HG03342 (cell line): ENCODE data around the gene RERE.

Source experiments
- ATAC-seq: cut with Tn5 transposase; IDR thresholded peaks from one replicate; pipeline ENCODE4 v1.9.1; 2021; ENCODE audit warnings: mild to moderate bottlenecking, moderate library complexity; ENCODE audit not compliant: unreplicated experiment

RERE gene

GRCh38 chr1:8324176-8324810 is 493.1 kb downstream of the RERE start:
- no peak for ATAC-seq

DNA sequence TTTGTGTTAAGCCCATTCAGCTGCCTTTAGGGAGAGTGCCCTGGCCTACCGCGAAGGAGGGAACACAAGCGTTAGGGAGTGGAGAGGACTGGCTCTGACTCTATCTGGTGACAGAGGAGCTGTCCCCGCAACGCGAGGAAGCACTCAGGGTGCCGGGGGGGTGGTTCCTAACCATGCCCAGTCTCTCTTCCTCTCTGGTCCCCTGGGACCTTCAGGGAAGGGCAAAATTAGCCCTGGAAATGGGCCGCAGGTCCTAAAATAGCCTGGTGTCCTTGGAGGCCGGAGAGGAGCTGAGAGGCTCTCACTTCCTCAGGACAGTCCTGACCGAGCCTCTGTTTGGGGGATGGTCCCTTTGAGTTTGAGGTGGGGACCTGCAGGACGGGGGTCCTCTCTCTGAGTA is 493.7 kb downstream of the RERE start:
- no peak for ATAC-seq

DNA sequence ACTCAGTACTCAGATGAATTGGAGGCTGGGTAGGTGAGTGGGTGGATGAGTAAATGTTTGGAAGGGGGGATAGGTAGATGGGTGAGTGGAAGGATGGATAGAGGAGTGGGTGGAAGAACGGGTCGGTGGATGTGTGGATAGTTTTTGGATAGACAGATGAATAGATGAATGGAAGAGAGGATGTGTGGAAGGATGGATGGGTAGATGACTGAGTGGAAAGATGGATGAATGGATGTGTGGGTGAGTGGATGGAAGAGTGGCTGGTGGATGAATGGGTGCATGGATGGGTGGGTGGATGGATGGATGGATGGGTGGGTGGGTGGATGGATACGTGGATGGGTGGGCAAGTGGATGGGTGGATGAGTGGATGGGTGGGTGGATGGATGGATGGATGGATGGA is 495.8 kb downstream of the RERE start:
- no peak for ATAC-seq

GRCh38 chr1:8318436-8318835 is 499.0 kb downstream of the RERE start:
- no peak for ATAC-seq

DNA sequence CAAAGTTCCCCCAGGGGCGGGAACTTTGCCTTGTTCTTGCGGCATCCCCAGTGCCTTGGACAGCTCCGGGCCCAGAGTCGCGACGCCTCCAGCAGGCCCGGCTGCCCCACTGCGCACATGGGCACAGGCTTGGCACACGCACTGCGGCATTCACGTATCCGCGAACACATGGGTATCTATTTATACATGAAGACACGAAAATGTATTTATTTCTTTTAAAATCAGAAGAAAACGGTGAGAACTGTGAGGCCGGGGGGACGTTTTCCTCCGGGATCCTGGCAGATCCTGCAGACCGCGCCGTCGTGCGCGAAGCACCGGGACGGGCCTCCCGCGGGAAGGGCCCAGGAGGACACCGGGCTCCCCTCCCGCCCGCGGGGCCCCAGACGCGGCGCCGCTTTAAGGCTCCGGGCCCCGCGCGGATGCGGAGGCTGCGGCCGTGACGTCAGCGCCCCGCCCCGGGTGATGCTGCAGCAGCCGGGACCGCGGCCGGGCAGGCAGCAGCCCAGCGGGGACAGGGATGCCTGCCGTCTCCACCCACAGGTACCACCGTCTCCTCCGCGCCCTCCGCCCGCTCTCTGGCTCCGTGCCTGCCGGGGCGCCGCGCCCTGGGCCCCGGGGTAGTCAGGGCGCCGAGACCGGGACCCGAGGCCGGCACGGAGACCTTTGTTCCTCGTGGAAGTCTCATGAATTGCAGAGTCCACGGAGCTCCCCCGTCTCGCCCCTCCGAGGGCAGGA is 499.6 kb downstream of the RERE start, which contains the start of gene SLC45A1:
Gene SLC45A1, plus strand, starts transcription at position 468 of the 735 bp plus-strand sequence. CDS start 6,216 bp downstream, outside the sequence.
- ATAC-seq, result peak; percentile 43

DNA sequence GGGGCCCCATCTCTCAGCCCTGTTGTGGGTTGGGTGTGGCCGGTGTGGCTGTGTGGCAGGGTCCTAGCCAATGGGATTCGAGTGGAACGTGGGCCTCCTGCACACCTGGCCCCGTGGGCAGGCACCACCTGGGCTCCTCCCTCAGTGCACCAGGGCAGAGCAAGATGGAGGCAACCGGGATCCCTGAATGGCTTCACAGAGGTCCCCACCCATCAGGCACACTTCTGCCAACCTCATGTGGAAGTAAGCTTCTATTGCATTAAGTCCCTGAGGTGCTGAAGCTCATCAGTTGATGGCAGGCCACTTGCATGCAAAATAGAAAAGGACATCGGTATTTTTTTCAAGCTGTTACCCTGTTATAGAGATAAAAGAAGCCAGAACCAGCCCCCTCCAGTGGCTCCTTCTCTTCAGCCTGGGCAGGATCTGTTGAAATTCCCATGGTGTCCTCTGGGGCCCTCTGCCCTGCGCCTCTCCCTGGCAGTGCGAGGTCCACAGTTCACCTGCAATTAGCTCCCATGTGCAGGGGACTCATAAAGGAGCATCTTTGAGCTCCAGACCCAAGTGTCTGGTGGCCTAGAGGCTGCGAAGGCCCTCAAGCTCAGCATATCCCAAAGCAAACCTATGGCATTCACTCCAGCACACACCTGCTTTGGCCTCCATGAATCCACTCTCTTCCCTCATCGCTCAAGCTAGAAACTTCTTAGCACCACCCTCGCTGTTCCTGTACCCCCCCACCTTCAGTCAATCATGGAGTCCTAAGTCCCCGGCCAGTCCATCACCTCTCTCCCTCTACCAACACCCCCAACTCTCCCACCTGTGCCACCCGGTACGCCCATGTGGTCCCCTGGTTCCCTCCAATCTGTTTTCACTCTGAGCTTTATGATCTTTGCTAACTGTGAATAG is 501.6 kb downstream of the RERE start:
- no peak for ATAC-seq

GRCh38 chr1:8314346-8315280 is 502.8 kb downstream of the RERE start:
- ATAC-seq, result no peak

DNA sequence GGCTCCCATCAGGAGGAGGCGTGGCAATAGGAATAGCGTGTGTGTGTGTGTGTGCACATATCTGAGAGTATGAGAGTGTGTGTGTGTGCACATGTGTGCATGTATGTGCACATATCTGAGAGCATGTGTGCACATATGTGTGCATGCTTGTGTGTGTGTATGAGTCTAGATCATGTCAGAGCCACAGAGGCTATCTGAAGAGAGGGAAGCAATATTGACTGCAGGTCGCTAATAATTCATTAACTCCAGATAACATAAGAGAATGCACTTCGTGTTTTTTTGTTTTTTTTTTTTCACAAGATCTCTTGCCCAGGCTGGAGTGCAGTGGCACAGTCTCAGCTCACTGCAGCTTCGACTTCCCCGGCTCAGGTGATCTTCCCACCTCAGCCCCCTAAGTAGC is 504.2 kb downstream of the RERE start:
- no peak for ATAC-seq

DNA sequence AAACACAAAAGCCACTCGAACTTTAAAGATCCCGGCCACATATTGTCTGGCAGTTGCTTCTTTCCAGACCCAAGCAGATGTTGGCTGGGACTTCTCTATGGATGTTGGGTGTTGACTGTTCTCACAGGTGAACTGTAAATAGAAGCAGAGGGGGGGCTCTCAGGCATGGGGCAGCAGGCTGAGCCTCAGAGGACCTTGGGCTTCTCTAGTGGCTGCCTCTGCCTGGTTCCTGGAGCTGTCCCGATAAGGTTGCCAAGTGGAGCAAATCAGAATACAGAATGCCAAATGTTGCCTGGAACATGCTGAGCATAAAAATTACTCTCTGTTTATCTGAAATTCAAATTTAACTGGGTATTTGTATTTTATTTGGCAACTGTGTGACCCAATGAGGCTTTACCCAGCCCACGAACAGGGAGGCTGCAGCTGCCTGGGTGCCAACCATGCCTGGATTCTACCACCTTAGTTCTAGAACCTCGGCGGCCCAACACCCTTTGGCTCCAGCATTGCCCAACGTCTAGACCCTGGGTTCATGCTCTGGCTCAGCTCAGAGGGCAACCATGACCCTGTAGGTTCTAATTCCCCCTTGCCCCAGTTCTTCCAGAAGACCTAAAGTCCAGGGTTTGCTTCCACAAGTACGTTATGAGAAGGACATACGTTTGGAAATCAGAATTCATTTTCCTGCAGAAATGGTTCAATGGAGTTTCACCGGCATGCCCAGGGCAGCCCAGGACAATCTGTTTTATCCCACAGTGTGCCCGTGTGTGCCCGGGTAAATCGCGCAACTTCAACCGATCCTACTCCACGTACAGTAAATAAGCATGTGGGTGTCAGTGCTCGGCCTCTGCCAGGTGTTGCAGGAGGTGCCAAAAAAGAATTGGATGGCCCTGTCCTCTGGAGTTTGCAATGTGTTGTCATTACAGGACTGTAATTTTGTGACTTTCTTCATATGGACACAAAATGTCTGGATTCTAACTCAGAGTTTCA is 504.9 kb downstream of the RERE start:
- ATAC-seq, result no peak

DNA sequence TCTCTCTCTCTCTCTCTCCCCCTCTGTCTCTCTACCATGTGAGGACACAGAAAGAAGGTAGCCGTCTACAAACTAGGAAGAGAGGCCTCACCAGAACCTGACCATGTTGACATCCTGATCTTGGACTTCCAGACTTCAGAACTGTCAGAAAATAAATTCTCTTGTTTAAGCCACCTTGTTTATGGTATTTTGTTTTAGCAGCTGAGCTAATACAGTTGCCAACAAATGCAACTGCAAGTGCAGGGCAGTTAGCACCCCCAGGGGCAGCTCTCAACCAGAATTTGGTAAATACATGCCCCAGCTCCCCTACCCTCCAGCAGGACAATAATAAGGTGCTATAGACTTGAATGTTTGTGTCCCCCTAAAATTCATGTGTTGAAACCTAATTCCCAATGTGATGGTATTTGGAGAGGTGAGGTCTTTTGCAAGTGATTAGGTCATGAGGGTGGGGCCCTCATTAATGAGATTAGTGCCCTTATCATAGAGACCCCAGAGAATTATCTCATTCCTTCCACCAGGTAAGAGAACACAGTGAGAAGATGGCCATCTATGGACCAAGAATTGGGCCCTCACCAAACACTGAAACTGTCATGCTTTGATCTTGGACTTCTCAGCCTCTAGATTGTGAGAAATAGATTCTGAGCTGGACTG is 506.2 kb downstream of the RERE start:
- no peak for ATAC-seq

DNA sequence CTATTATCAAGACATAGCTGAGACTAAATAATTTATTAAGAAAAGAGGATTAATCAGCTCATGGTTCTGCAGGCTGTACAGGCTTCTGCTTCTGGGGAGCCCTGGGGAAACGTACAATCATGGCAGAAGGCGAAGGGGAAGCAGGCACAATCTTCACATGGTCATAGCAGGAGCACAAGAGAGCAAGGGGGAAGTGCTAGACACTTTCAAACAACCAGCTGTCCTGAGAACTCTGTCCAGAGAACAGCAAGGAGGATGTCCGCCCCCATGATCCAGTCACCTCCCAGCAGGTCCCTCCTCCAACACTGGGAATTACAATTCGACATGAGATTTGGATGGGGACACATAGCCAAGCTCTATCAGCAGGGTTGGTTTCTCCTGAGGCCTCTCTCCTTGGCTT is 509.8 kb downstream of the RERE start:
- ATAC-seq, result no peak

DNA sequence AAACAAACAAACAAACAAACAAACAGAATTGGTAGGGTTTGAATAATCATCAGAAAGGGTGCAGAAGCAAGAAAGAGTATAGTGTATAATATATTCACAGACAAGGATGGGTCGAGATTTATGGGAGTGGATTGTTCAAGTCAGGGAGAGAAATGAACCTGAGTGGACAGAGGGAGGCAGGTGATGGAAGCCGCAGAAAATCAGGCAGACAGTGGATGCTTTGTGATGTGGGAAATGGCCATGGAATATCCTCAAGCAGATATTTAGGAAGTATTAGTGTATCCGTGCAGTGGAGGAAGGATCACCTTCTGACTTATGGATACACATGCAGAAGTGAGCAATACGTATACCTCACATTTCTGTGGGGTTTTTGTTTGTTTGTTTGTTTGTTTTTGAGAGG is 513.6 kb downstream of the RERE start:
- no peak for ATAC-seq

- no peak for ATAC-seq
Measured at GRCh38 chr1:8303141-8303540, 514.3 kb downstream of the RERE start.
